NCI-H748 (cell line): ENCODE measurements around the gene CST7.
"Not testable (repeated sequence)": the region's sequence is repeated elsewhere in the genome, so short reads cannot be mapped to it uniquely, and the experiment has no call there.

Source experiments
- DNase-seq: peaks from one replicate; lab custom pipeline; 2025; ENCODE audit not compliant: unreplicated experiment; lab: John Stamatoyannopoulos, UW

Gene CST7, protein sequence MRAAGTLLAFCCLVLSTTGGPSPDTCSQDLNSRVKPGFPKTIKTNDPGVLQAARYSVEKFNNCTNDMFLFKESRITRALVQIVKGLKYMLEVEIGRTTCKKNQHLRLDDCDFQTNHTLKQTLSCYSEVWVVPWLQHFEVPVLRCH

DNA sequence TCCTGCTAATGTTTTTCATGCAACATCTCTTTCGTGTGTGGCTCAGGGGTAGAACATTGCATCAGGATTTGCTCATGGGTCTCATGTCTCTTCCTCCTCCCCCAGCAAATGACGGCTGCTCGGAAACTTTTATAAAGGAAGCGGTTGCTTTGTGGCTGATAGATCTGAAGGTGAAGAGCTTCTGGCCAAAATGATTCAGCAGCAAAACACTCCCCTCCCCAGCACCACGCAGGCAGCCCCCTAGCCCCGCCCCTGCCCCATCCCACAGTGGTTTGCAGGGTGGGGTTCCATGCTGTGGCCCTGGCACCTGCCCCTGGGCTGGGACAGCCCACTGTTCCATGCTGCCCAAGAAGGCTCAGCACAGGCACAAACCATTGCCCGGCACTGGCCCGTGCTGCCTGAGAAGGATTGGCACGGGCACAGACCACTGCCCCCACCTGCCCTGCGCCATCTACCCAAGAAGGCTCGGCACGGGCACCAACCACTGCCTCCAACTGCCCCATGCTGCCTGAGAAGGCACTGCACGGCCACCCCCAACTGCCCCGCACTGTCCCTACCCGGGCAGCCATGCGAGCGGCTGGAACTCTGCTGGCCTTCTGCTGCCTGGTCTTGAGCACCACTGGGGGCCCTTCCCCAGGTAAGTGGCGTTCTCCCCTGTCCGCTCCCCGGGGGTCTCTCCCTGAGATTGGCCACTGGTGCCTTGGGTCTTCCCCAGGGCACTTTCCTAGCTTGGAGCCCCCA, at the start of gene CST7:
Gene CST7 (plus strand): TSS at position 331 of the 741 bp plus-strand sequence. CDS start 237 bp downstream, at position 568.
- no peak for DNase-seq

DNA sequence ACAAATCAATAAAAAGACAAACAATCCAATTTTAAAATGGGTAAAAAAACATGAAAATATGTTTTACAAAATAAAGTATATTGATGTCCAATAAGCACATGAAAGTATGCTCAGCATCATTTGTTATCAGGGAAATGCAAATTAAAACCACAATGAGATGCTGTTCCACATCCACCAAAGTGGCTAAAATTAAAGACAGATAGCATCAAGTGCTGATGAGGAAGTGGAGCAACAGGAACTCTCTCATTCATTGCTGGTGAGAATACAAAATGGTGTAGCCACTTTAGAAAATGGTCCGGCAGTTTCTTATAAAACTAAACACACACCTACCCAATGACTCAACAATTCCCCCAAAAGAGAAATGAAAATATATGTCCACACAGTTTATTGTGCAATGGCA, 42.3 kb upstream of the CST7 start:
- DNase-seq: no peak

DNA sequence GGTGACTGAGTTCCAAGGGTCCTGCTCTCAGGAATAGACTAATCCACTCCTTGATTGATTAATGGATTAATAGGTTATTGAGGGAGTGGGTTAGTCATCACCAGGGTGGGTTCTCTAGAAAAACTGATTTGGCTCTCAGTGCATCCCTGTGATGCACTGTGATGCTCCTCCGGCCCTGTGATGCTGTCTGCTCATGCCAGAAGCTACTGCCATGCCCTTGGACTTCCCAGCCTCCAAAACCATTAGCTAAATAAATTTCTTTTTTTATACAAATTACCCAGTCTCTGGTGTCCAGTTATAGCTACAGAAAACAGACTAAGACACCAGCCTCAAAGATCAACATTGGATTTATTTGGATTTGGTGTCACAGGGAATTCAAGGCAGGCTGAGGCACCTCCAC, 40.4 kb upstream of the CST7 start:
- no peak for DNase-seq

DNA sequence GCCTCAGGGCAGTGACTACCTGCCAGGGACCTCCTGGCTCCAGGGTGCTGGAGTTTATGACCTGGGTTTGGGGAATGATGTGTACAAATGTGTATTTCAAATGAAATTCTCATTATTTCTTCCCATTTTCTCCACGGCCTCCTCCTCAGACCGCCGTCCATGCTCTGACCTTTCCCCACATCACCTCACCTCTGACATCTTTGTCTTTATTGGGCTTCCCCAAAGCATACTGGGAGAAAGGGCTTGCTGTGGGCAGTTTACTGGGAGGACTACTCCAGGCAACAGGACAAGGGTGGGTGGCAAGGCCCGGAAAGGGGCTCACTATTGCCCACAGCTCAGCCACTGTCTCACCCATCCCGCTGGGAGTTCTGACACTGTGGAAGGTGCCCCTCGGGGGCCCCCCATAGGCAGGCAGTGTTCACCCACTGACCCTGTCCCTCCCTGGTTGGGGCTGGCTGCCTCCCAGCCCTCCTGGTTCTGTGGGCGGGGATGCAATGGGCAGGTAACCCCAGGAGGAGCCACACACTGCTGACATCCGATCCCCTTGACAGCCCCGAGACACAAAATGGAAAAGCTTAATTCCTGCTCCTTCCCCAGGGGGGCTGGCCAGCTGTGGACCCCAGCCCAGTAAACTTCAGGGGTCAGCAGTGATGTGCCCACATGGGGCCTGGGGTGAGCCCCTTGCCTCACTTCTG, 39.8 kb upstream of the CST7 start:
- no peak for DNase-seq

DNA sequence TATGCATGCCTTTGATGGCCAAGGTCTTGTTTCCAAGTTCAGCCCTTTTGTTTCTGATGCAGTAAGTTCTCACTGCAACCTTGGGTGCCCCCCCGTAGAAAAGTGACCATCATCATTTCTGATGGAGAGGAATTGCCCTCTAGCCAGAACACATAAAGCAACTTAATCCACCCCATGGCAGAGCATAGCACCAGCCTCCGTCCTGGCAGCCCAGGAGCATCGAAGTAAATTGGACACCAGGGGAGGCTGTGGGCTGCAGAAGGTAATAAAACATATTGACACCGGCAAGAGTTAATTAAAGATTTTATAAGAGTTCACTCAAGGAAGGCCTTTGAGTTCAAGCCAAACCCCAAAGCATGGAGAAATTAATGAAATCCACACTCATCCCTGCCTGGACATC, 39.2 kb upstream of the CST7 start:
- DNase-seq: no peak

DNA sequence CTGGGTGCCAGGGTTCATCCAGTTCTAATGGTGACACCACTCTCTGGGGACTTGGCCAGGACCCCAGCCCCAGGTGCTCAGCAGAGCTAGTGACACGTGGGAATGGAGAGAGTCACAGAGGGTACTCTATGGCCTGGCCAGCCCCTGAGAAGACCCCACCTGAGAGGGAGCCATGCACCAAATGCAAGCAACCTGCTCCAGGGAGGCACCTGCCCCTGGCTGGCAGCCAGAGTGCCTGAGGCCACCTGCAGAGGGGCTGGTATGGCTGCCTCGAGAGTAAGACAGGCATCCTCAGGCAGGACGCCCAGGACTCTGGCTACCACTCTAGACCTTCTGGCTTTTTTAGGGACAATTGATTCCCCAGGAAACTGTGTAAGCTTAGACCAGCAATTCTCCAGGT, 38.6 kb upstream of the CST7 start:
- DNase-seq: no peak

DNA sequence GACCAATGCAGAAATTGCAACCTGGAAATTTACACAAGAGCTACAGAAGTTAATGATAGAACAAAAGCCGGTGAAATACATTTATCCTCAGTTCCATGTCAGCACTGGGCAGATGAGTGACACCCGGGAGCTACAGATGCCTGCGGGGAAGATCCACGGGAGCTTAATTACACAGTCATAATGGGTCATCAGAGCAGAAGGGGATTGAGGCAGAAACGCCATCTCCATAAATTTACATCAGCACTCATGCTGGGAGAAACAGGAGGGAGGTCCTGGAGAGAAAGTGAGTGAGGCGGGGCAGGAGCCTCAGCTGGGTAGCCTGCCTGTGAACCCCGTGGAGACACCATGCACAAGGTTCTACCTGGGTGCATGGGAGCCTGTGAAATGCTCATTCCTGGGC, 37.6 kb upstream of the CST7 start:
- DNase-seq: no peak

DNA sequence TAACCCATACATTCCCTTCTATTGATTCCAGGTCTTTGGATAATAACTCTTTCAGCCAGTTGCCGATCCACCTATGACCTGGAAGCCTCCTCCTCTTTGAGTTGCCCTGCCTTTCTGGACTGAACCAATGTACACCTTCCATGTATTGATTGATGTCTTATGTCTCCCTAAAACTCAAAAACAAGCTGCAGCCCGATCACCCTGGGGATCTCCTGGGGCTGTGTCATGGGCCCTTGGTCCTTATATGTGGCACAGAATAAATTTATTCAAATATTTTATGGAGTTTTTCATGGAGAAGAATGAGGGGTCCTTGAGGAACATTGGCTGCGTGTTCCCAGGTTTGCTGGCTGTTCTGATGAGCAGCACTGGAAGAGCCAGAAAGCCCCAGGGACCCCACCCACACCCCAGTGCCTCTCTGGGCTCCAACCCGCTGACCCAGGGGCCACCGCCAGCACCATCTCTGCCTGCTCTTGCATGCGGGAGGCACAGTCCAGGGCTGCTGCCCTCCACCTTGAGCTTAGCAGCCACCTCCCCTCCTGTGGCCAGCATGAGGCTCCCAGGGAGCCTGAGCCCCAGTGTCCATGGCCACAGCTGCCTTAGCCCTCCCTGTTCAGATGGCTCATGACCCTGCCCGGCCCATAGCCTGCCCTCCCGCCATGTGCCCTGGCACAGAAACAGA, 36.5 kb upstream of the CST7 start:
- DNase-seq: no peak

DNA sequence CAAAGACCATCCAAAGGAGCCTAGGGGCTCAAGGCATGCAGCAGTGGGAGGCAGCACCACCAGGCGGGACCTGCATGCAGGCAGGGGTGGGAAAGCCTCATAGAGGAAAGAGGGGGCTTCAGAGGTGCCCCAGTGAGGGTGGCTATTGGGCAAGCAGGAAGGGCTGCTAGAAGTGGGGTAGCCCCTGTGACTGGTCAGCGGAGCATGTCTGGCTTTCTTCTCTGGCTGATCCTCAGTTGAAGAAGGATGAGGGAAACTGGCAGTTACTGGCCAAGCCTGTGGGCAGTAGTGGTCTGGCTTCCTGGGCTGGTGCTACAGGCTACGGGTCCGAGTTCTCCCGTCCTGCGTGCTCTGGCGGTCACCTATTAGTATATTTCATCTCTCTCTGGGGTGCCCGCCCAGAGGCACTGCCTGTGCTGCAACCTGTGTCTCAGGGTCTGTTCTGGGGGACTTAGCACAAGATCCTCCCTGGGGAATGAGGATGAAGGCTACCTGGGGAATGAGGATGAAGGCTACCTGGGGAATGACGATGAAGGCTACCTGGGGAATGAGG, 35.9 kb upstream of the CST7 start:
- DNase-seq: no peak

DNA sequence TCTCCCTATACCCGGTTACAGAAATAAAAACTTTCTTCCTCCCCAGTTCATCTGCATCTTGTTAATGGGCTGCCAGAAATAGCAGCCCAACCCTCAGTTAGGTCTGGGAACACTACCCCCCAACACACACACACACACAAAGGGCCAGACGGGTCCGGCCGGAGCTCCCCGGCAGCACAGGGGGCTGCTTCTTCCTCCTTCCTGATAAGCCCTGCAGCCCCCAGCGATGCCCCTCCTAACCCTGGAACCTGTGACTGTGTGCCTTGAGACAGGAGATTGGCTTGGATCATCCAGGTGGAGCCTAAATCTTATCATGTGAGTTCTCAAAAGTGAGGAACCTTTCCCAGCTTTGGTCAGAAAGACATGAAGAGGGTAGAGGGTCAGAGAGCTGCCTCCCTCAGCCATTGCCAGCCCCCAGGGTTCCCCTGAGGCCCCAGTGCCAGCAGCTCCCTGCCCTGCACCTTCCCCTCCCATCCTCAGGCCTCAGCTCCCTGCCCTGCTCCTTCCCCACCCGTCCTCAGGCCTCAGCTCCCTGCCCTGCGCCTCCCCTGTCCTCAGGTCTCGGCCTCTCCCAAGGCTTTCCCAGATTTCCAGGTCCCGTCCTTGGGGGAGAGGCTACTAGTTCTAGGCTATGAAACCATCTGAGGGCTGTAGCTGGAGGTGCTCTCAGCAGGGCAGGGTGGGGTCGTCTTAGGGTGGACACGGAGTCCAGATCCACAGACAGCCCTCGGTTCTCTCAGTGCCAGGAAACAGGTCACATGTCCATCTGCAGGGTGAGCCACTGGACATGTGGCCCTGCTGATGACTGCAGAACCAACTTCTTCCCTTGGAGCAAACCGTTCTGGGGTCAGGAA, 34.5 kb upstream of the CST7 start:
- DNase-seq: no peak

DNA sequence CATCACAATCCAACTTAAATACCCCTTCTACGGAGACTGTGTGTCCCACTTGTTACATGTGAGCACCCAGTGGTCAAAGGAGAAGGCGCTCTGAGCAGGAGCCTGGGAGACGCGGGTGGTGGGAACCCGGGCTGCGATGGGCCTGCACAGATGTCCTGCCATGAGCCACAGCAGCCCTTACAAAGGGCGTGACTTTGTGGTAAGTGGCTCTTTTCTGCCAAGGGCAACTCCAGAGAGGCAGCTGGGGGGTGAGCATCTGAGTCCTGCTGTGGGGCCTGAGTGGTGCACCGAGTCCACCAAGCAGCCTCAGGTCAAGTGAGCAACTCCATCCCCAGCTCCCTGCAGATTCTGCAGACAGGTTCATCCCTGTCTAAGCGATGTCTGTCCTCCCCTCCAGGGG, 33.6 kb upstream of the CST7 start:
- DNase-seq: no peak

DNA sequence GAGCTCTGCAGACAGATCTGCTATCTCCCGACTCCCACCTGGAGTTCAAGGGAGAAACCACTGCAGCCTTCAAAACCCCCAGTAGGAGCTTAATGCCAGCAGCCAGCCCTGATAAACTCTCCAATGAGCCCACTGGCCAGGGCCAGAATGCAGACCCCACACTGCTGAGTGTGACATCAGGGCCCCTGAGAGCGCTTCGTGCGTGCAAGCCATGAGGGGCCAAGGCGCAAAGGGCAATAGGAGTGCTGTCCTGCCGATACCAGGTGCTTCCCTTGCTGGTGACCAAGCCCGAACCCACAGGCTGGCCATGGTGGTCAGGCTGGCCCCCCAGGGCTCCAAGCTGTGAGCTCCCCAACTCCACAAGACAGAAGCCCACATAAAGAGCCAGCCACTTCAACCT, 33.2 kb upstream of the CST7 start:
- no peak for DNase-seq

DNA sequence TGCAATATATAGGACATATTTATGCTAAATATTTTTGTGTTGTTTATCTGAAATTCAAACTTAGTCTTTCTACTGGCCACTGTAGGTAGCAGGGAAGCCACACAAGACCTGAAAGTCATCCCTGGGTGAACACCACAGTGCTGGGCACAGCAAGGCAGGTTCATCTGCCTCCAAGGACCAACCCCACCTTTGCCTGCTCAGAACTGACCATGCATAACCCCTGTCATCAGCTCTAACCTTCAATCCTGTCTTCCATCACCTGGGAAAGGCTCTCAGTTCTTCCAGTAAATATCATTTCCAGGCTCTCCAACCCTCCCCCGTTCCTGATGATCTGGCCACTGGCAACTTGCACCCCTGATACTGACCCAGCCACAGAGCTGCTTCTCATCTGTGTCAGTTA, 32.7 kb upstream of the CST7 start:
- DNase-seq: no peak

DNA sequence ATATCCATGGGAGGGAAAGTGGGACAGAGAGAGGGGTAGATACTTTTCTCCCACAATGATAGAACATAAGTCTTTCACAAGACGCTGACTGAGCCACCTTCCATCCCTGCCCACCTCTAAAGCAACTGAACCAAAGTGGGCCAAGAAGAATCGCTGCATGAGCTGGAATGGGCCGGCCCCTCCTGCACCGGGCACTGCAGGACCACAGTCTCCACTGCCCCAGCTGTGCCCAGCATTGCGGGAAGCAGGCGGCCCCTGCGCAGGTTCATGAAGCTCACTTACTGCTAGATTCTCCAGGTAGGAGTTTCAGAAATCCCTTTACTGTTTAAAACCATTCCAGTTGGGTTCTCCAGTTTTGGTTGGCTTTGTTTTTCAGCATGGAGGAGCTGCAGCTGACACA, 32.0 kb upstream of the CST7 start:
- no peak for DNase-seq

DNA sequence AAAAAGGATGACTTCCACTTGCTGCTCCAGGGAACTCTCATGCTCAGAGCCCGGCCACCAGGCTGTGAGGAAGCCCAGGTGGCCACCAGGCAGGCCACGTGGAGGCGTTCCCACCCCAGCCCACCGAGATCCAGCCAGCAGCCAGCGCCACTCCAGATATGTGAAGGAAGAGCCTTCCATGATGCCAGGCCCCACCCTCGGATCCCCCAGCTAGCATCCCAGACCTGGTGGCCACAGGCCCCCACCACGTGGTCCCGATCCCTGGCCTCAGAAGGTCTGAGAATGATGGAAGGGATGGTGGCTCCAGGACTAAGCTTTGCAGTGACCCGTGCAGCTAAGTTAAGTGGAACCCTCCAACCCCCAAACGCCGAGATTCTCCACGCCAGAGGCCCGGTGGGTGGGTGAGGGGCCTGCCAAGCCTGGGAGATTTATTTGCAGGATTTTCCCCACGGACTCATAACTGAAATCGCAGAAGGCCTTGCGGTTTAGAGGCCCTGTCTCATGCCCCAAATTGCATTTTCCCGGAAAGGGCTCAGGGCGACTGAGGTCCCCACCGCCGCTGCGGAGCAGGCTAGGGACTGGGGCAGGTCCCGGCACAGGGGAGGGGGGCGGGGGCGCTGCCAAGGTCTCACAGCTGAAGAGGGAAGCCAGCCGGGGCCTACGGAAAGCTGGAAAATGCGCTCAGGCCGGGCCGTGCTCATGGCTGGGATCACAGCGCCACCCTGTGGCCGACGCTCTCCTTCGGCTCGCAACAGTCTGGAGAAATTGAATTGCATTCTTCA, 31.1 kb upstream of the CST7 start:
- peak; percentile 66 for DNase-seq

DNA sequence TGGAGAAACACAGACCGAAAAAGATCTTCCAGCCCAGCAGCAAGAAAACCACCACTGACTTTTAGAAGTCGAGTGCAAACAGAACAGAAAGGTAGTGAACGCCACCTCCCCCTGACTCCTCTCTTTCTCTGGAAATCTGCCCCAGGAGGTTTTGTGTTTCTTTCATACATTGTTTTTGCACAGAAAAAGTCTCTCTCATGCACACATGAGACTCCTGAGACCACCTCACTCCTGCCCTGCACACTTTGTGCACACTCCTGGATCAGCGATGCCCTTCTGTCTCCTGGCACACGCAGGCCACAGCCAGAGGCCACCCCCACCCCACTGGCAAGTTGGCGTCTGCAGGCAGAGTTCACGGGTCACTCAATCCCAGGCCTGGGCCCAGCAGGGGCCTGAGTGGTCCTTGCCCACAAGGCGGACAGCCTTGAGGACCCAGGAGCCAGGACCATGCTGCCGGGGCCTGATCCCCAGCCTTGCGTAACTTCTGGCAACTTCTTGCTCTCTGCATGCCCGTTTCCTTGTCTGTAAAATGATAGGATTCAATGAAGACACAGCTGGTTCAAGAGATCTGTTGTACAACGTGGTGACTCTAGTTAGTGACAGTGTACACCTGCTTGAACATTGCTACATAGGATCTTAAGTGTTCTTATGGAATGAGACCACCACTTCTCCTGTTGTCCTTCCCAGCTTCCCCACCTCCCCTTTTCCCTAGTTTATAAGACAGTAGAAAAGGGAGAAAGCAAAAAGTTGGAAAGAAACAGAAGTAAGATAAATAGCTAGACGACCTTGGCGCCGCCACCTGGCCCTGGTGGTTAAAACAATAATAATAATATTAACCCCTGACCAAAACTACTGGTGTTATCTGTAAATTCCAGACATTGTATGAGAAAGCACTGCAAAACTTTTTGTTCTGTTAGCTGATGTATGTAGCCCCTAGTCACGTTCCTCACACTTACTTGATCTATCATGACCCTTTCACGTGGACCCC, 30.2 kb upstream of the CST7 start:
- no peak for DNase-seq

DNA sequence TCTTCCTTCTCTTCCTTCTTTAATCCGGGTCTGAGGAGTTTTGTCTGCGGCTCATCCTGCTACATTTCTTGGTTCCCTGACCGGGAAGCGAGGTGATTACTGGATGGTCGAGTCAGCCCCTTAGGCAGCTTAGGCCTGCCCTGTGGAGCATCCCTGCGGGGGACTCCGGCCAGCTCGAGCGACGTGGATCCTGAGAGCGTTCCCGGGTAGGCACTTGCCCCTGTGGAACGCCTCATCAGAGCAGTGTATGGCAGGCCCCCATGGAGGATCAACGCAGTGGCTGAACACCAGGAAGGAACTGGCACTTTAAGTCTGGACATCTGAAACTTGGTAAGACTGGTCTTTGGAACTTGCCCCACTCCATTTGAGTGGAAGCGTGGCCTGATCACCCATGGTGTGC, 29.4 kb upstream of the CST7 start:
- DNase-seq: not testable (repeated sequence)

DNA sequence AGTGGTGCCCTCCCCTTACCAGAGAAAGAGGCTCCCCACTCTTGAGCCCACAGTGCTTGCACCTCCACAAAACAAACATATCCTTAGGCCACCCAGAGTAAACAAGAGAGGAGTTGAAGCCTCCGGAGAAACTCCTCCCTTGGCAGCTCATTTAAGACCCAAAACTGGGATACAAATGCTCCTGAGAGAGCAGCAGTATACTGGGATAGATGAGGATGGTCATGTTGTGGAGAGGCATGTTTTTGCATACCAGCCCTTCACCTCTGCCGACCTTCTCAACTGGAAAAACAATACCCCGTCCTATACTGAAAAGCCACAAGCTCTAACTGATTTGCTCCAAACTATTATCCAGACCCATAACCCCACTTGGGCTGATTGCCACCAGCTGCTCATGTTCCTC, 28.4 kb upstream of the CST7 start:
- not testable (repeated sequence) for DNase-seq

DNA sequence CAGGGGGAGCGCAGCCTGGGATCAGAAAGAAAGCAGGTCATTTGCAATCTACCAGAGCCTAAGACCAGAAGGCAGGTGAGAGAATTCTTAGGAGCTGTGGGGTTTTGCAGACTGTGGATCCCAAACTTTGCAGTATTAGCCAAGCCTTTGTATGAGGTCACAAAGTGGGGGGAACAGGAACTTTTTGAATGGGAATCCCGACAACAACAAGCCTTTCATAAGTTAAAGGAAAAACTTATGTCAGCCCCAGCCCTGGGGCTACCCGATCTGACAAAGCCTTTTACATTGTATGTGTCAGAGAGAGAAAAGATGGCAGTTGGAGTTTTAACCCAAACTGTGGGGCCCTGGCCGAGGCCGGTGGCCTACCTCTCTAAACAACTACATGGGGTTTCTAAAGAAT, 19.8 kb upstream of the CST7 start:
- DNase-seq: not testable (repeated sequence)
